GM15510 (cell line): ENCODE results near the gene ZYX.

ENCODE experiments used
- POLR2A ChIP-seq: IDR thresholded peaks from 3 replicates; pipeline ENCODE4 v1.6.1; 2011; ENCODE audit warnings: borderline replicate concordance; ENCODE audit not compliant: insufficient read length; ENCODE audit errors: extremely low read depth

ZYX gene

DNA sequence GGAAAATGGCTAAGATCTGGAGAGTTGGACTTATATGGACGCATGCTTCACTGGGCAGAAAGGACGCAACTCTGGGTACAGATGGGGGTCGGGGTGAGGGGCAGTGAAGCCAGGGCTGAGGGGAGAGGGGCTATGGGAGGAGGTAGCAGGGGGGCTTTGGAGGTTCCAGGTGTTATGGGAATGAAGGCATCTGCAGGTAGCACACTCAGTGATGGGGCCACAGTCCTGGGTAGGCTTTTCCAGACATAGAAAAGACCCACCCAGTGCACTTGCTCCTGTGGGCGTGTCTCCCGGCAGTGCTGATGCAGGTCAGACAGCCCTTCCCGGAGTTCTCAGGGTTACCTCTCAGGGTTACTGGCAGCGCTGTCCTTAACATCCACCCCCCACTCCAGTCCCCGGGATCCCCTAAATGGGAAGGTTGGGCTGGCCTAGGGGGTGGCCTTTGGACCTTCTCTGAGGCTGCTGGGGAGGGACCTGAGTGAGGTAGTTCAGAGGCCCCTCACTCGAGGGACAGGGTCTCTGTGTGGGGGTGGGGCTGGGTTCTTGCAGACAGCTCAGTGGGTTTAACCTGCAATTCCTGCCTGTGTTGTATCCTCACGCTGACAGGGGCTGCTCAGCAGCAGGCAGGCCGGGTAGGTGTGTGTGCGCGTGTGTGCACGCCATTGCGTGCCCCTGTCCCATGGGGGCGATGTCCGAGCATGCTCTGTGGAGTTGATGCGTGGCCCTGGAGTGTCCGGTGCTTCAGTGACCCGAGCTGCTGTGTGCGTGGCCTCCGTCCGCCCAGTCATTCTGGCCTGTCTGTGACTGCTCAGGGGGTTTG lies 6.2 kb downstream of the ZYX start:
- no peak for TF ChIP-seq POLR2A

DNA sequence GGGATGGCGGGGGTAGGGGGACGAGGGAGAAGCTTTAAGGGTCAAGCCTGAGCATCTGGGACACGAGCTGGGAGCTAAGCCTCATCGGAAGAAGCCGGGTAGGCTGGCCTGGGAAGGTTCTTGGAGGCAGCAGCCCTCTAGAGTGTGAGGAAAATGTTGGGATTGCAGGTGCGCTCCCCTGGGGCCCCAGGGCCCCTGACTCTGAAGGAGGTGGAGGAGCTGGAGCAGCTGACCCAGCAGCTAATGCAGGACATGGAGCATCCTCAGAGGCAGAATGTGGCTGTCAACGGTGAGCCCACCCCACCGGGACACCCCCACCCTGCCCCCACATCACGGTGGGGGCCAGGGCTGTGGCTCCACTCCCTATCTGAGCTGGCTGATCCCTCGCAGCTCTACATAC lies 6.9 kb downstream of the ZYX start:
- TF ChIP-seq POLR2A, result no peak

DNA sequence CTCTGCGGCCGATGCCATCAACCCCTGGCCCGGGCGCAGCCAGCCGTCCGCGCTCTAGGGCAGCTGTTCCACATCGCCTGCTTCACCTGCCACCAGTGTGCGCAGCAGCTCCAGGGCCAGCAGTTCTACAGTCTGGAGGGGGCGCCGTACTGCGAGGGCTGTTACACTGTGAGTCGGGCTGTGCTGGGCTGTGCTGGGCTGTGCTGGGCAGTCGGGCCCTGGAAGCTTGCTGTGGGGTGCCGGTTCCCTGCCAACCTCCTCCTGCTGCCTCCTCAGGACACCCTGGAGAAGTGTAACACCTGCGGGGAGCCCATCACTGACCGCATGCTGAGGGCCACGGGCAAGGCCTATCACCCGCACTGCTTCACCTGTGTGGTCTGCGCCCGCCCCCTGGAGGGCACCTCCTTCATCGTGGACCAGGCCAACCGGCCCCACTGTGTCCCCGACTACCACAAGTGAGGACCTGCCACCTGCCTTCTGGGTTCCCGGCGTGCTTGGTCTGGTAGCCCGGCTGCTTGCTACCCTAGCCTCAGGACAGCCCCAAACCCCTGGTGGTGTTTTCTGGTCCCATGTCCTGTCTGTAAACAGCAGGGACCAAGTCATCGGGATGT lies 7.5 kb downstream of the ZYX start:
- TF ChIP-seq POLR2A, result no peak

DNA sequence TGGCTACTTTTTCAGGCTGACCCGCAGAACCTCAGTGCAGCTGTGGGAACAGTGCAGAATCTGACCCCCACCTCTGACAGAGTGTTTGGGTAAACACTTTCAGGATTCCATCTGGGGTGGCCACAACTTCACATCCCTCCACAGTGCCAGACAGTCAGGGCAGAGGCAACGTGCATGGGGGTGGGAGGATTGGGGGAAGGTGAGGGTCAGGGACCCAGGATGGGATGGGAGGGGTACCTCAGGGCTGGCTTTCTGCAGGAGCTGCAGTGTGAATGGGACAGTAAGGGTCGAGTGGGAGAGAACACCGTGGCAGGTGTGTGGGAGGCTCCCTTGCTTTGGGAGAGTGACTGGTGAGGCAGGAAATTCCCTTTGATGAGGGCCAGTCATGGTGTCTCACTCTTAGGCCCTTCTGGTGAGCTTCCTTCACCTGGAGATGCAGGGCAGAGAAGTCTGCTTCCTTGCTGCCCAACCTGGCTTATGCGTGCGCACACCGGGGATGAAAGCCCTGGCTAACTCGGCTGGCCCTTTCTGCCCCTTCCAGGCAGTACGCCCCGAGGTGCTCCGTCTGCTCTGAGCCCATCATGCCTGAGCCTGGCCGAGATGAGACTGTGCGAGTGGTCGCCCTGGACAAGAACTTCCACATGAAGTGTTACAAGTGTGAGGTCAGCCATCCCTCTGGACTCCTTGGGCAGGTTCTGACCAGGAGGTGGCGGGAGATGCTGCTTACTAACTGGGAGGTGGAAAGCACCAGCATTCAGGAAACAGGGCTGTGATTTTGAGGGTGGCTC lies 8.4 kb downstream of the ZYX start:
- no peak for TF ChIP-seq POLR2A

DNA sequence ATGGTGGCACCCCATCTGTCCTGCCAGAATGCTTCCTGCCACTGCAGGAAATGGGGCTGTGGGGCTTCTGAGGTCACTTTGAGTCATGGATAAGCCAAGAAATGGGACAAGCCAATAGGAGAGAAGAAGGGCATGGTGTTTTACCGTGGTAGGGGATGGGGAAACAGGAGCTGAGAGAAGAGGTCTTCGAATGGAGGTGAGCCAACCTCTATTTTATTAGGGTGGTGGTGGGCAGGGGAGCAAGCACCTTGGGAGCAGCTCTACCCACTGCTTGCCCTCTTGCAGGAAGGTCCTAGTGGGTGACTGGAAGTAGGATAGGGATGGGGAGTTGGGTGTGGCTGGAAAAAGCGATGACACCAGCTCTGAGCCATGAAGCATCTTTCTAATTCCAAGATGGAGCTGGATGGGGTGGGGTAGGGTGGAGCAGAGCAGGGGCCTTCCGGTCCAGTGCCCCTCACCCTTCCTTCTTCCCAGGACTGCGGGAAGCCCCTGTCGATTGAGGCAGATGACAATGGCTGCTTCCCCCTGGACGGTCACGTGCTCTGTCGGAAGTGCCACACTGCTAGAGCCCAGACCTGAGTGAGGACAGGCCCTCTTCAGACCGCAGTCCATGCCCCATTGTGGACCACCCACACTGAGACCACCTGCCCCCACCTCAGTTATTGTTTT lies 9.1 kb downstream of the ZYX start:
- no peak for TF ChIP-seq POLR2A

DNA sequence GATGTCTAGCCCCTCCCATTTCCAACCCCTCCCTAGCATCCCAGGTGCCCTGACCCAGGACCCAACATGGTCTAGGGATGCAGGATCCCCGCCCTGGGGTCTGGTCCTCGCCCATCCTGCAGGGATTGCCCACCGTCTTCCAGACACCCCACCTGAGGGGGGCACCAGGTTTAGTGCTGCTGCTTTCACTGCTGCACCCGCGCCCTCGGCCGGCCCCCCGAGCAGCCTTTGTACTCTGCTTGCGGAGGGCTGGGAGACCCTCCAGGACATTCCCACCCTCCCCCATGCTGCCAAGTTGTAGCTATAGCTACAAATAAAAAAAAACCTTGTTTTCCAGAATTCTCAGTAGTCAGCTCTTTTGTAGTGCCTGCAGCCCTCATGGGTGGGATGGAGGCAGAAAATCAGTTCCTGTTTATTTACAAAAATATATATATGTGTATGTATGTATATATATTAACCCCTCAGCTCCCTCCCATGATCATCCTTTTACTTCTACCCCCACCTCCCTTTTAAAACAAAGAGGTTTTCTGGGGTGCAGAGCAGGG lies 9.7 kb downstream of the ZYX start:
- TF ChIP-seq POLR2A, result no peak

DNA sequence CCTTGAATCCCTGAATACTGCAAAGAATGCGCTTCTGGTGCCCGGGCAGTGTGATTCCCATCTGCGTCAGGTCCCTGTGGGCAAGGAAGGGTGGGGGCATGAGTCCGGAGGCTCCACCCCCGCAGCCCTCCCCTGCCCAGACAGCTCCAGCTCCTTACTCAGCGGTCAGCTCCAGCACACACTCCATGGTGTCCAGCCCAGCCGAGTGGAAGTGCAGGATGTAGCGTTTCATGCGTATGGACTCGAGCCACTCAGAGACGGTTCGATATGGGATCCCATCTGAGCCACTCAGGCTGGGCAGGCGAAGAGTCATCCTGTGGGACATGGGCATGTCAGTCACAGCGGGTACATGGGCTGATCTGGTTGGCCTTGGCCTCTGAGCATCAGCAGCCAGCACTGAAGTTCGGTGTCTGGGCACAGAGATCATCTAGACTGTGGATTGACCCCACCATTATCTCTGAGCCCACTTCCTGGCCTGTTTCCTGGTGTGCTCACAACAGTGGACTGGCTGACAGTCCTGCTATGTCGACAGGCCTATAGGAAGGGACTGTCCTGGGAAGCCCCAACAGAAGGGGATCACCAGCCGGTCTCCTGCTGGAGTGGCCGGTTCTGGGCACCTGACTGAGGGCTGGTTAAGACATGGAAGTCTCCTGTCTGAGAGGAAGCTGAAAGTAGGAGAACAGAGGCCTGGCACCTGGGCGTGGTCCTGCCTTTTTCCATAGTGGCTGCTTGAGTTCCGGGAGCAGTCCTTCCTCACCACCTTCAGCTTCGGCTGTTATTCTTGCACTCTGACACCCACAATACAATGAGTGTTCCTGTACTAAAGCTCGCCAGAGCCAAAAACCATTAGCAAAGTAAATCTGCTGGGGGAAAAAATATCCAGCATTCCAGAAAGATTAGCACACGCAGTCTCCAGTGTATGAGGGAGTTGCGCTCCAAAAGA lies 10.6 kb downstream of the ZYX start:
- TF ChIP-seq POLR2A, result no peak

DNA sequence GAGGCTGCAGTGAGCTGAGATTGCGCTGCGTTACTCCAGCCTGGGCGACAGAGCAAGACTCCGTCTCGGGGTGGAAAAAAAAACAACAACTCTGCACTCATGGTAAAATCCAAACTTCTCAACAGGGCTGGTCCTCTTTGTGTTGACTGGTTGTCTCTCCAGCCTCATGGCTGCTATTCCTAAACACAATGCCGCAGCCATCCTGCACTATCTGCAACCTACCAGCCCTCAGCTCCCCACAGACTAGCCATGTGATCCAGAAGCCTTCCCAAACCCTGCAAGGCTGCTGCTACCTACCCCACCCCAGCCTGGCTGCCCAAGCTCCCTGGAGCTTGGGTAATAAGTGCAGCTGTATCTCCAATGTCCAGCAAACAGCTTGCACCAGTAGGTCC lies 11.7 kb downstream of the ZYX start:
- no peak for TF ChIP-seq POLR2A

DNA sequence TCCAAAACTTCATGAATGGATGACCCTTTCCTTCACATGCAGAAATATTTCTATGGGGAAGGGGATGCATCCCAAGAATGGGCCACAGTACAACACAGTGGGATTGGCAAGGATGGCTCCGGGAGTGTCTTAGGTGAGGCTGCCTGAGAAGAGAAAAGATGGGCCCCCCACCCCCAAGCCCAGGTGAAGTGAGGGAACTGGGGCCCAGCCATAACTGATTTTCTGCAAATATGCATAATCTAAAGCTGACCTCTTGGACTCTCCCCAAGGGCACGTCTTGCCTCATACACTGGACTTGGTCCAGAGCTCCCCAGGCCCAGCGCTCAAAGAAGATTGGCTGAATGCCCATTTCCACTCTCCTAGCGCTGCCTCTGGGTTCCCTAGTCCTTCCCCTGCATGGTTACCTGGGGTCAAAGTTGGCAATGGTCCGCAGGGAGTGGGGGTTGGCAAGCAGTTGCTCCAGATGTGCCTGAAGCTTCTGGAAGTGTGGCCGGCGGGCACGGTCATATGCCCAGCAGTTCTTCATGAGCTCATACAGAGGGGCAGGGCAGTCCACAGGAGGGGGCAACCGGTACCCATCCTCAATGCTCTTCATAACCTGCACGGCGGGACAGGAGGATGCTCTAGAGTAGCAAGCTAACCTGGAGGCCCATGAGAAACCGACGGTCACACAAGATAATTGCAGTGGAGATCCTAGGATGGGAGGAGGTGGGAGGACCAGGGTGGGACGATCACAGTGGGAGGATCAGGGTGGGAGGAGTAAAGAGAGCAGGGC lies 12.3 kb downstream of the ZYX start:
- TF ChIP-seq POLR2A, result no peak

DNA sequence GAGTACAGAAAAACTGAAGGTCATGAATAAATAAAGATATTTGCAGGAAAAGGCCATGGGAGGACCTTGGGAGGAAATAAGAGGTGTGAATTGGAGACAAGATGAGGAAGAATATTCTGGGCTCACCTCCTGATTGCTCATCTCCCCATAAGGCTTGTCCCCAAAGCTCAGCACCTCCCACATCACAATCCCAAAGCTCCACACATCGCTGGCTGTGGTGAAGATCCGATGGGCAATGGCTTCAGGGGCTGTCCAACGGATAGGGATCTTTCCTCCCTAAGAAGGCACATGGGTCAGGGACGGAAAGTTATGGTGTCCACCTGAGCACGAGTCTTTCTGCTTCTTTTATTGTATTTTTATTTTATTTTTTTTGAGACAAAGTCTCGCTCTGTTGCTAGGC lies 12.9 kb downstream of the ZYX start:
- TF ChIP-seq POLR2A, result no peak

DNA sequence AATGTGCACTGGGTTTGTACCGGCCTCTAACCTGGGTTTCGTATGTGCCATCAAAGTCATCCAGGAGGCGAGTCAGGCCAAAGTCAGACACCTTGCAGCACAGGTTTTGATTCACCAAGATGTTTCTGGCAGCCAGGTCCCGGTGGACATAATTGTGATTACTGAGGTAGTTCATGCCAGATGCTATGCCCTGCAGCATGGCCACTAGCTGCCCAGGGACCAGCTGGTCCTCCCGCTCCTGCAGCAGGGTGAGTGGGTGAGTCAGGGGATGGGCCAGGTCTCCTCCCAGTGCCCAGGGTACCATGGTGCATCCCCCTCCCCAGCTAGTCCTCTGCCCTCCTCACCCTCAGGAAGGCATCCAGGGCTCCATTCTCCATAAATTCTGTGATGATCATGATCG lies 13.6 kb downstream of the ZYX start:
- no peak for TF ChIP-seq POLR2A

DNA sequence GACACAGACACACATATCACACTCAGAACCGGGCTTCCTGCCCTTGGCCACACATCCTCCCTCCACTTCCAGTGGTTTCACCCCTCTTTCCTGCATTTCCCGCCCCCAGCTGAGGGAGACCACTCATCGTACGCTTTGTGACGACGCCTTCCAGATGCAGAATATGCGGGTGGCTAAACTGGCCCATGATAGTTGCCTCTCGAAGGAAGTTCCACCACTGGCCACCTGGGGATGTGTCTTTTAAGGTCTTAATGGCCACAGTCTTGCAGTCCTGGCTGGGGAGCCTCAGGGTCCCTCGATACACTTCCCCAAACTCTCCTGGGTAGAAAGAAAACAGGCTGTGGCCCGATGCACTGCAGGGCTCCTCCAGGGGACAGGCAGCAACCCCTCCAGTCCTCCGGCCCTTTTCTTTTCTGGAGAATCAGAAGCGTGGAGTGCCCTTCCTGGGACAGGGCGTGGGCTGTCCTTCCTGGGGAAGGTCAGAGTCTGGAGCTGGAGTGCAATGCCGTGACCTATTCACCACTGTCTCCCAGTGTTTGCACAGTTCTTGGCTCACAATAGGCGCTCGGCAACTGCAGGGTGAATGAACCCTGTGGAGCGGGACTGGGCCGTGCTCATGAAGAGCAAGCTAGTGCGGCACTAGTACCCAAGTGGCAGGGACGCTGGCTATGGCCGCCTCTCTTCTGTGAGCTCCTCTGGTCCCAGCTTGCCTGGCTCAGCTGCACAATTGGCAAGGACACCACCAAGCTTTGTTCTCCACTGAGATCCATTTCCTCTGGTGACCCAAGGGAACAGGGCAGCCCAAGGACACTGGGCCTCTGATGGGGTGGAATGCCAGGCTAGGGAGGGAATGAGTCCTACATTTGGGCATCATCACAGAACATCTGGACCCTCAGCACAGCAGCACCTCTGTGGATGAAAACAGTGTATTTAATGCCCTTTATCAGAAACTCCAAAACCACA lies 14.3 kb downstream of the ZYX start:
- no peak for TF ChIP-seq POLR2A
